Lung (tissue), 12 donors: ENCODE measurements around the gene TOR1AIP2. TPM values are rescaled to one million over a fixed set of nuclear protein-coding genes. Genes with fewer than 3 reads are reported as not detected.
"Not testable (repeated sequence)": the region's sequence is repeated elsewhere in the genome, so short reads cannot be mapped to it uniquely, and the experiment has no call there.

Source experiments
- ATAC-seq: fragments of 200-7000 bp; cut with Tn5 transposase; one replicate; pipeline ENCODE4 v1.9.1; 2020; ENCODE audit warnings: moderate number of reproducible peaks; ENCODE audit not compliant: insufficient read depth, low FRiP score
- DNase-seq, 3 donors: peaks; one replicate each; pipeline ENCODE4 v3.0.0-alpha.2; 2013 to 2017
- H3K27ac ChIP-seq, 2 donors: one replicate each; pipeline ENCODE4 v1.5.1; 2013; ENCODE audit warnings: mild to moderate bottlenecking in 2 of 2, moderate library complexity in 2 of 2, control low read depth in 1 of 2, inconsistent platforms in 1 of 2, low read depth in 1 of 2, low read length in 1 of 2
- H3K27me3 ChIP-seq, 3 donors: one replicate each; pipeline ENCODE4 v1.5.1; 2013; ENCODE audit warnings: low read length in 2 of 3; ENCODE audit not compliant: control insufficient read depth in 3 of 3, insufficient read depth in 3 of 3
- H3K36me3 ChIP-seq, 4 donors: one replicate each; pipeline ENCODE4 v1.5.1; 2013; ENCODE audit warnings: low read length in 4 of 4, mild to moderate bottlenecking in 1 of 4, moderate library complexity in 1 of 4; ENCODE audit not compliant: control insufficient read depth in 4 of 4, insufficient read depth in 4 of 4
- H3K4me1 ChIP-seq, 5 donors: one replicate each; pipeline ENCODE4 v1.5.1; 2013; ENCODE audit warnings: low read length in 5 of 5, mild to moderate bottlenecking in 2 of 5, moderate library complexity in 1 of 5; ENCODE audit not compliant: control insufficient read depth in 5 of 5, insufficient read depth in 5 of 5
- H3K4me3 ChIP-seq: one replicate; pipeline ENCODE4 v1.5.1; 2013; ENCODE audit warnings: mild to moderate bottlenecking, control low read depth, moderate library complexity
- H3K9ac ChIP-seq, 2 donors: one replicate each; pipeline ENCODE4 v1.5.1; 2013; ENCODE audit warnings: low read length in 2 of 2, control low read depth in 1 of 2; ENCODE audit not compliant: insufficient read depth in 1 of 2
- H3K9me3 ChIP-seq, 4 donors: one replicate each; pipeline ENCODE4 v1.5.1; 2013; ENCODE audit warnings: low read length in 3 of 4, mild to moderate bottlenecking in 1 of 4, moderate library complexity in 1 of 4; ENCODE audit not compliant: control insufficient read depth in 4 of 4, insufficient read depth in 3 of 4
- WGBS, 2 donors: extraction: QIAGEN DNeasy Blood & Tissue Kit; methylation state at CpG; one replicate each; pipeline ENCODE4 v1.1.7; 2013; 5-methylcytosine and 5-hydroxymethylcytosine counted together
- polyA plus RNA-seq, 2 donors: library from polyadenylated mRNA; stranded (reverse); fragments of 200-250 nt; gene quantifications; one replicate each; pipeline ENCODE4 v1.2.1, GENCODE V29; 2013
- total RNA-seq, 2 donors: library from RNA; depleted of rRNA in 1 of 2; stranded (reverse); fragments of >200 nt in 1 of 2; gene quantifications; one replicate each; pipeline ENCODE4 v1.2.1, GENCODE V29; 2014 to 2021
- TF ChIP-seq, protein P1 (sequence below): IDR thresholded peaks from 2 replicates; pipeline ENCODE4 v1.5.1; 2012; ENCODE audit warnings: mild to moderate bottlenecking; ENCODE audit errors: control extremely low read depth, extremely low read depth
- donor health status: control.
- donor health status: control.
- donor health status: Bipolar disorder and iron deficiency.
- donor health status: healthy.
- donor health status: DM: yes; HTN: yes; CAD: no.

TOR1AIP2 gene
- total and polyA plus RNA-seq, 4 donors = 10.1 to 118 (median 51.6) TPM

DNA sequence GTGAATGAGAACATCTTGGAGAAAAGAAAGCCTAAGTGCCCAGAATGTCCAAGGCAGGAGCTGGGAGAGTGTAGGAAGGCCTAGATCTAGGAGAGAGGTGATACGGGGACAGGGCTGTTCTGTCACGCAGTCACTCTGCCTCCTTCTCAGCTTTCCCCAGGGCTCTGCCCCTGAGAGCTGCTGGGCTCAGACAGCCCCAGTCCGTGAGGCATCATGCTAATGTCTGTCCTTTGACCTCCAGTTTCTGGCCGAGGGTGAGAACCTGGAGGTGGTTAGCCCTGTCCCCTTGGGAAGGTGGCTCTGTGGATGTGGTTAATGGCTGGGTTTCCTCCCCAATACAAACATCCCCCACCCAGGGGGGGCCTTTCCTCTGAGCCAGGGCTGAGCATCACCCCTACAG, 71.3 kb downstream of the TOR1AIP2 start:
- DNase-seq (no peak), ATAC-seq (no peak)
- 77 to 94% methylated on average over 4 of the region's 4 CpGs for WGBS, 2 donors
- no peaks in the 10 kb centered on the region for H3K4me1 ChIP-seq
- no peak overlapping the region for H3K27ac ChIP-seq
- H3K27me3 ChIP-seq = peaks cover 0 to 3% (median 0%) of the 10 kb centered on the region in 3 donors
- TF ChIP-seq, protein P1, sequence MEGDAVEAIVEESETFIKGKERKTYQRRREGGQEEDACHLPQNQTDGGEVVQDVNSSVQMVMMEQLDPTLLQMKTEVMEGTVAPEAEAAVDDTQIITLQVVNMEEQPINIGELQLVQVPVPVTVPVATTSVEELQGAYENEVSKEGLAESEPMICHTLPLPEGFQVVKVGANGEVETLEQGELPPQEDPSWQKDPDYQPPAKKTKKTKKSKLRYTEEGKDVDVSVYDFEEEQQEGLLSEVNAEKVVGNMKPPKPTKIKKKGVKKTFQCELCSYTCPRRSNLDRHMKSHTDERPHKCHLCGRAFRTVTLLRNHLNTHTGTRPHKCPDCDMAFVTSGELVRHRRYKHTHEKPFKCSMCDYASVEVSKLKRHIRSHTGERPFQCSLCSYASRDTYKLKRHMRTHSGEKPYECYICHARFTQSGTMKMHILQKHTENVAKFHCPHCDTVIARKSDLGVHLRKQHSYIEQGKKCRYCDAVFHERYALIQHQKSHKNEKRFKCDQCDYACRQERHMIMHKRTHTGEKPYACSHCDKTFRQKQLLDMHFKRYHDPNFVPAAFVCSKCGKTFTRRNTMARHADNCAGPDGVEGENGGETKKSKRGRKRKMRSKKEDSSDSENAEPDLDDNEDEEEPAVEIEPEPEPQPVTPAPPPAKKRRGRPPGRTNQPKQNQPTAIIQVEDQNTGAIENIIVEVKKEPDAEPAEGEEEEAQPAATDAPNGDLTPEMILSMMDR = no peak
- H3K4me3 ChIP-seq = no peak overlapping the region
- no peak overlapping the region for H3K9ac ChIP-seq
- H3K36me3 ChIP-seq = no peaks in the 10 kb centered on the region
- H3K9me3 ChIP-seq = no peaks in the 10 kb centered on the region

DNA sequence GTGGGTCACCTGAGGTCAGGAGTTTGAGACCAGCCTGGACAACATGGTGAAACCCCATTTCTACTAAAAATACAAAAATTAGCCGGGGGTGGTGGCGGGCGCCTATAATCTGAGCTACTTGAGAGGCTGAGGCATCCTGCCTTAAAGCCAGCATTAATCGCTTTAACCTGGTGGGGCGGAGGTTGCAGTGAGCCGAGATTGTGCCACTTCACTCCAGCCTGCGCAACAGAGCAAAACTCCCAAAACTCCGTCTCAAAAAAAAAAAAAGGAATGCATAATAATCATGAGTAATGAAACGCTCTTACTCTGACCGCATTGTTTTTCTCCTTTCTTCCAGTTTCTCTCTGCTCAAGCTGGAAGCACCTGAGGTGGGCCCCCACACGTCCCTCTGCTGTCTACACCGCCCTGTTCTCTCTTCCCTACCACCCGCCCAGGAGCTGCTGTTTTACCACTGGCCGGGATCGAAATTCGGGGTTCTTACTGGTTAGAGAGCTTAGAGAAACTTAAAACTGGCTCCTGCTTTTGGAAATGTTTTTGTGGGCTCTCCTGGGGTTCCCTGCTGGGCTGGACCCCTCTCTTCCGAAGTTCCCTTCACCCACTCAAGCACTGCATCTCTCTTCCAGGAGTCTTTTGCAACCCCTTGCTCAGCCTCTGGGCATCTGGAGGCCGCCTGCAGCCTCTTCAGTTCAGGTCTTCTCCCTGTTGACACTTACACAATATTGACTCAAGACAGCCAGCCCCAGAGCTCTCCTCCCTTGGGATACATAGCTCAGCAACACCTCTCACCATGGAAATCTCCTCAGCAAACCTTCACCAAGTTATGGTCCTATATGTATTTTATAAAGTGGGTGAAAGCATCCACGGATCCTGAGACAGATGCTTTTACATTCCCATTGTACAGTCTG, 72.1 kb downstream of the TOR1AIP2 start:
- 92 to 95% methylated on average over 19 of the region's 19 CpGs for WGBS, 2 donors
- H3K4me3 ChIP-seq = no peak overlapping the region
- H3K9ac ChIP-seq = no peak overlapping the region
- no peaks in the 10 kb centered on the region for H3K27me3 ChIP-seq
- ATAC-seq = no peak
- no peak for DNase-seq
- TF ChIP-seq, protein P1 = no peak
- no peak overlapping the region for H3K27ac ChIP-seq
- H3K36me3 ChIP-seq = no peaks in the 10 kb centered on the region
- H3K4me1 ChIP-seq = no peaks in the 10 kb centered on the region
- no peaks in the 10 kb centered on the region for H3K9me3 ChIP-seq

DNA sequence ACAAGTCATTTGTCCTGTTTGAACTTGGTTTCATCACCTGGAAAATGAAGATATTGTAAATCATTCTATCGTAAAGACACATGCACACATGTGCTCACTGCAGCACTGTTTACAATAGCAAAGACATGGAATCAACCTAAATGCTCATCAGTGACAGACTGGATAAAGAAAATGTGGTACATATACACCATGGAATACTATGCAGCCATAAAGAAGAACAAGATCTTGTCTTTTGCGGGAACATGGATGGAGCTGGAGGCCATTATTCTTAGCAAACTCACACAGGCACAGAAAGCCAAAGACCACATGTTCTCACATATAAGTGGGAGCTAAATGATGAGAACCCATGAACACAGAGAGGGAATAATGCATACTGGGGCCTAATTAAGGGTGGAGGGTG, 73.2 kb downstream of the TOR1AIP2 start:
- not testable (repeated sequence) for H3K4me1 ChIP-seq, H3K27me3 ChIP-seq, H3K27ac ChIP-seq, H3K9me3 ChIP-seq, H3K9ac ChIP-seq, H3K36me3 ChIP-seq, ATAC-seq, H3K4me3 ChIP-seq, DNase-seq
- WGBS, 2 donors = 97 to 100% methylated on average over 2 of the region's 2 CpGs

DNA sequence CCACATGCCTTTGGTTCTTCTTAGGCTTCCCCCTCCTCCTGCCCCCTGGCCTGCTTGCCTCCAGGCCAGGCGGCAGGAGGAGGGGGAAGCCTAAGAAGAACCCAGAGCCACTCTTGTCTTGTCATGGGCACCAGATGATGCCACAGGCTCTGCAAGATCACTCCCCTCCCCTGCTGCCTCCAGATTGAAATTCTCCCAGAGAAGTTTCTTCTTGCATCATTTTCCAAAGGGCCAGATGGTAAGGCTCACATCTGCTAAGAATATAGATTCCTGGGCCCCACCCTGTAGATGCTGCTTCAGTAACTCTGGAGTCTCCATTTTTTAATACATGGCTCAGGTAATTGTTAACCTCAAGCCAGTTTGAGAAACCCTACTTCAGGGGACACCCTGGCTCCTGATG, 73.7 kb downstream of the TOR1AIP2 start:
- Histone ChIP-seq H3K36me3 (no peaks in the 10 kb centered on the region), H3K9ac (no peak overlapping the region), H3K9me3 (no peaks in the 10 kb centered on the region), H3K4me1 (no peaks in the 10 kb centered on the region), H3K27me3 (no peaks in the 10 kb centered on the region), H3K27ac (no peak overlapping the region), H3K4me3 (no peak overlapping the region)
- ATAC-seq (no peak), DNase-seq (no peak)
- WGBS, 2 donors = 93 to 100% methylated on average over 1 of the region's 1 CpG
- TF ChIP-seq, protein P1 = no peak
